ENCODE measurements around the gene ROCK2. TPM values are rescaled to one million over a fixed set of nuclear protein-coding genes. Genes with fewer than 3 reads are reported as not detected.

Gene ROCK2
- total RNA-seq, 1 donor from 2014 or later: 20.0 TPM

GRCh38 chr2:11152591-11152990 is 191.8 kb downstream of the ROCK2 start:
- DNase-seq (ENCODE audit: low read depth): no peak
- no peaks in the 10 kb centered on the region for H3K27me3 ChIP-seq (ENCODE audit: control insufficient read depth, insufficient read depth, low read length)
- no peak overlapping the region for H3K4me3 ChIP-seq (ENCODE audit: low read depth, low read length)
- no peak for TF ChIP-seq CTCF (IDR thresholded peaks at IDR 0.05; ENCODE audit: insufficient read depth, low read length, severe bottlenecking)
- no peak for FAIRE-seq
- H3K36me3 ChIP-seq (ENCODE audit: control insufficient read depth, insufficient read depth, low read length): no peaks in the 10 kb centered on the region

GRCh38 chr2:11147263-11147662 is 197.2 kb downstream of the ROCK2 start:
- Histone ChIP-seq H3K4me3 (ENCODE audit: low read depth, low read length) (no peak overlapping the region), H3K36me3 (ENCODE audit: control insufficient read depth, insufficient read depth, low read length) (no peaks in the 10 kb centered on the region), H3K27me3 (ENCODE audit: control insufficient read depth, insufficient read depth, low read length) (peaks cover 2% of the 10 kb centered on the region)
- no peak for FAIRE-seq
- TF ChIP-seq CTCF (IDR thresholded peaks at IDR 0.05; ENCODE audit: insufficient read depth, low read length, severe bottlenecking): no peak
- DNase-seq (ENCODE audit: low read depth): no peak

- FAIRE-seq: no peak
- DNase-seq (ENCODE audit: low read depth): no peak
- Histone ChIP-seq H3K27me3 (ENCODE audit: control insufficient read depth, insufficient read depth, low read length) (peaks cover 2% of the 10 kb centered on the region), H3K36me3 (ENCODE audit: control insufficient read depth, insufficient read depth, low read length) (no peaks in the 10 kb centered on the region), H3K4me3 (ENCODE audit: low read depth, low read length) (no peak overlapping the region)
- TF ChIP-seq CTCF (IDR thresholded peaks at IDR 0.05; ENCODE audit: insufficient read depth, low read length, severe bottlenecking): no peak
These were observed 198.4 kb downstream of the ROCK2 start for GRCh38 chr2:11146076-11146475.

- no peak for TF ChIP-seq CTCF (IDR thresholded peaks at IDR 0.05; ENCODE audit: insufficient read depth, low read length, severe bottlenecking)
- peaks cover 2% of the 10 kb centered on the region for H3K27me3 ChIP-seq (ENCODE audit: control insufficient read depth, insufficient read depth, low read length)
- no peak overlapping the region for H3K4me3 ChIP-seq (ENCODE audit: low read depth, low read length)
- no peak for DNase-seq (ENCODE audit: low read depth)
- FAIRE-seq: no peak
- H3K36me3 ChIP-seq (ENCODE audit: control insufficient read depth, insufficient read depth, low read length): no peaks in the 10 kb centered on the region
These were observed 199.1 kb downstream of the ROCK2 start for GRCh38 chr2:11145350-11145749.

GRCh38 chr2:11144738-11145079 is 199.7 kb downstream of the ROCK2 start:
- FAIRE-seq (no peak), DNase-seq (ENCODE audit: low read depth) (no peak)
- H3K36me3 ChIP-seq (ENCODE audit: control insufficient read depth, insufficient read depth, low read length): no peaks in the 10 kb centered on the region
- no peak overlapping the region for H3K4me3 ChIP-seq (ENCODE audit: low read depth, low read length)
- peaks cover 2% of the 10 kb centered on the region for H3K27me3 ChIP-seq (ENCODE audit: control insufficient read depth, insufficient read depth, low read length)
- TF ChIP-seq CTCF (IDR thresholded peaks at IDR 0.05; ENCODE audit: insufficient read depth, low read length, severe bottlenecking): no peak

- H3K27me3 ChIP-seq (ENCODE audit: control insufficient read depth, insufficient read depth, low read length): peaks cover 2% of the 10 kb centered on the region
- no peaks in the 10 kb centered on the region for H3K36me3 ChIP-seq (ENCODE audit: control insufficient read depth, insufficient read depth, low read length)
- FAIRE-seq: peak; percentile 36
- no peak overlapping the region for H3K4me3 ChIP-seq (ENCODE audit: low read depth, low read length)
- no peak for DNase-seq (ENCODE audit: low read depth)
- TF ChIP-seq CTCF (IDR thresholded peaks at IDR 0.05; ENCODE audit: insufficient read depth, low read length, severe bottlenecking): no peak
These were observed 200.2 kb downstream of the ROCK2 start for GRCh38 chr2:11144077-11144737.

Measured in bronchial epithelial cell (primary cell).